Measurements from ENCODE around the gene CDKAL1.

GRCh38 chr6:20771409-20771808 is 237.2 kb downstream of the CDKAL1 start:
- TF ChIP-seq, protein P1, sequence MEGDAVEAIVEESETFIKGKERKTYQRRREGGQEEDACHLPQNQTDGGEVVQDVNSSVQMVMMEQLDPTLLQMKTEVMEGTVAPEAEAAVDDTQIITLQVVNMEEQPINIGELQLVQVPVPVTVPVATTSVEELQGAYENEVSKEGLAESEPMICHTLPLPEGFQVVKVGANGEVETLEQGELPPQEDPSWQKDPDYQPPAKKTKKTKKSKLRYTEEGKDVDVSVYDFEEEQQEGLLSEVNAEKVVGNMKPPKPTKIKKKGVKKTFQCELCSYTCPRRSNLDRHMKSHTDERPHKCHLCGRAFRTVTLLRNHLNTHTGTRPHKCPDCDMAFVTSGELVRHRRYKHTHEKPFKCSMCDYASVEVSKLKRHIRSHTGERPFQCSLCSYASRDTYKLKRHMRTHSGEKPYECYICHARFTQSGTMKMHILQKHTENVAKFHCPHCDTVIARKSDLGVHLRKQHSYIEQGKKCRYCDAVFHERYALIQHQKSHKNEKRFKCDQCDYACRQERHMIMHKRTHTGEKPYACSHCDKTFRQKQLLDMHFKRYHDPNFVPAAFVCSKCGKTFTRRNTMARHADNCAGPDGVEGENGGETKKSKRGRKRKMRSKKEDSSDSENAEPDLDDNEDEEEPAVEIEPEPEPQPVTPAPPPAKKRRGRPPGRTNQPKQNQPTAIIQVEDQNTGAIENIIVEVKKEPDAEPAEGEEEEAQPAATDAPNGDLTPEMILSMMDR (IDR thresholded peaks at IDR 0.05; ENCODE audit: low read depth, low read length), result no peak
- no peak for TF ChIP-seq EZH2phosphoT487 (IDR thresholded peaks at IDR 0.05; ENCODE audit: low read depth)
